Stimulated activated CD4-positive, alpha-beta T cell treated with anti-CD3 and anti-CD28 coated beads, TNF-alpha, amount 100 ng/mL, for 4 hours (primary cell): ENCODE results near the gene DENND1A.

ENCODE experiments used
- DNase-seq, 3 experiments: peaks; one replicate each; pipeline ENCODE4 v3.0.0-alpha.2; 2020; ENCODE audit warnings: low read depth in 3 of 3

Gene DENND1A

GRCh38 chr9:123426406-123426805, 503.5 kb downstream of the DENND1A start:
- no peak for DNase-seq

DNA sequence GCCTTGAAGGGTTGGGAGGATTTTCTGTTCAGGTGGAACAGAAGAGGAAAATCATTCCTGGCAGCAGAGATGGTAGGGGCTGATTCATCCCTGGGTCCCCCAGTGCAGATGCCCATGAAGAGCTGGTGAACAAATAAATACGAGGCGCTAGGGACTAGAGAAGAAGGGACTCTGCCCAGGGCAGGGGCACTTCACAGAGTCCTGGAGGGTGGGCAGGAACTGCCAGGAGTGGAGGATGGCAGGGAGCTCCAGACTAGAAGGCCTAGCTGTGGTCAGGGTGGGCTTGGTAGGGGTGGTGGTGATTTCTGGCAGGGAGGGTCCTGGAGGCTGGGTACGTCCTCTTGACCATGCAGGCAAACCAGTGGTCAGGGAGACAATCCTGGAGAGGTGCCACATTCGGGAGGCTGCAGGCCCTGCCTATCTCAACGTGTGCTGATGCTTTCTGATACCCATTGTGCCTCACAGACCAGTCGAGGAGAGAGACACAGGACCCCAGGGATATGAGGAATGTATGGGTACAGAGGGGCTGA, 504.0 kb downstream of the DENND1A start:
- DNase-seq: no peak

DNA sequence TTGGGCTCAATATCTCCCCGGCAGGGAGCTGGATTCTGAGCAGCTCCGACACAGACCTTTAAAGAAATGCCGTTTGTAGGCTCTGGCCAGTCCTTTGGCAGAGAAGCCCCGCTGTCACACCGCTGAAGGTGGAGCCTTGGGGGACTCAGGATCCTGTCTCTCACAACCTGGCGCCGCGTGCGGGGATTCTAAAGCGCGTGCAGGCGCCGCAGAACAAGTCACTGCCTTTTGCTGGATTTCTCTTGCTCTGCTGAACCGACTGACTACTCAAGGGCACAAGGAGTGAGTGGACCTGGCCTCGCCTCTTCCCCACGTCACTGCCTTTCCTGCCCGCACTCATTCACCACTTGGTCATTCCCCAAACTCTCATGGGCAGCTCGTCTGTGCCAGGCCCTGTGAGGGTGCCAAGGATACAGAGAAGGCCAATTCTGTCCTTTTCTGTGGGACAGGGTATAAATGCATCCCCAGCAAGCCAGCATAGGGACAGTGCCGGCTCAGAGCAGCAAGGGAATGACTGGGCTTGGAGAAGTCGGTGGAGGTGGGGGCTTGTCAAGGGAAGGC, 504.6 kb downstream of the DENND1A start:
- no peak for DNase-seq

- DNase-seq: no peak
Observed at GRCh38 chr9:123424552-123425225, 505.2 kb downstream of the DENND1A start.

DNA sequence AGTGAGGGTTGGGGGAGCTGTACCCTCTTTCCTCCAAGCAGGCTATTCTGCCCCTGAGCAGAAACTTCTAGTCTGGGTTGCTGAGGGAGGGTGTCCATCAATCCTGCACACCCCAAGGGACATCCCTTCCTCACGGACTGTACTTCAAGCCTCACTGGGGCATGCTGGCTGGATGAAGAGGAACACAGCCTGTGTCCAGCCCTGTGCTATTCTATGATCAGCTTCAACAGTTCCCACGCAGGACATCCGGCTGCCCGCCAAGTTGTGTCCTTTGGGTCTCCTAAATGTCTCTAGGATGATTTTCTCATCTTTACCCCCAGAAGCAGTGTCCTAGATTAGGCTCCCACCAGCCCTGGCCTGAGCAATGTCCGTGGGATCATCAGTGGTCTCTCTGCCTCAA, 505.8 kb downstream of the DENND1A start:
- DNase-seq: no peak

- DNase-seq: no peak
Observed at GRCh38 chr9:123423311-123423640, 506.6 kb downstream of the DENND1A start.

- no peak for DNase-seq
Observed at GRCh38 chr9:123422635-123423310, 507.2 kb downstream of the DENND1A start.

DNA sequence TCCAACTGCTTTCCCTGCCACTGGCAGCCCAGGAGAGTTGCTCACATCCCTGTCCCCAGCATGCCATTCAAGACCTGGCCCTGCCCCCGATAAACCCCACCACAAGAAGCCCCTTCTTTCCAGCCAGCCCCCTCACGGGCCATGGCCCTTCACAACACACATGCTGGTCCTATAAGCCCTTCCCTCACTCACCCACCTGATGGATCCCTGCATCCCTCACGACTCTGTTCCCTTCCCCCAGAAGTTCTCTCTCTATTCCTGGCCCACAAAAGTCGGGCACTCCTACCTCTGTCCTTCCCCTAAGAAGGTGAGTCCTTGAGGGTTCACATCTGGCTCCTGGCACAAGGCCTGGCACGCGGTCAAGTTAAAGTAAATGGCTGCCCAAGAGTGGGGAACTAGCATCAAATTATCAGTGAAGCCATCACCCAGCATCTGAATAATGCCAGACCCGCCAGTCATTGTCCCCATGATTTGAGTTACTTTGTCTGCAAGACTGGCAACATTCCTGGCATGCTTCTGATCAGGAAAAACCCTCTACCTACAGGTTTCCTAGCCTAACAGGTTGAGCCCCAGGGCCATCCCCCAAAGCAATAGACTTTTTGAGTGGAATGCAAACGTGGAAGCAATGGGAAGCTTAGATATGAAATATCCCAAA, 508.0 kb downstream of the DENND1A start:
- no peak for DNase-seq

DNA sequence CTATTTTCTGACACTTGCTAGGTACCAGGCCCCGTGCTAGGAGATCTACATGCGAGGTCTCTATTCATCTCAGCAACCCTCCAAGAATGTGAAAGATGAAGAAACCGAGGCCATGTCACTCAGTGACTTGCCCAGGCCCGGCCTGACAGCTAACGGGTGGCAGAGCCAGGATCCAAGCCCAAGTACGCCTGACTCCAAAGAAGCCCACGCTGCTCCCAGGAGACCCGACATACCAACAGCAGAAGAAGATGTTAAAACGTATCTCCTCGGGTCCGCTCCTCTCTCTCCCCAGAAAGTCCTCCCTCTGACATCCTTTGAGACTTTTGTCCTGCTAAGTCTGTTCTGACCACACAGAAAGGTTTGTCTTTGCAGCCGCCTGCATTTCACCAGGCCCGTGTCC, 508.7 kb downstream of the DENND1A start:
- DNase-seq: no peak

DNA sequence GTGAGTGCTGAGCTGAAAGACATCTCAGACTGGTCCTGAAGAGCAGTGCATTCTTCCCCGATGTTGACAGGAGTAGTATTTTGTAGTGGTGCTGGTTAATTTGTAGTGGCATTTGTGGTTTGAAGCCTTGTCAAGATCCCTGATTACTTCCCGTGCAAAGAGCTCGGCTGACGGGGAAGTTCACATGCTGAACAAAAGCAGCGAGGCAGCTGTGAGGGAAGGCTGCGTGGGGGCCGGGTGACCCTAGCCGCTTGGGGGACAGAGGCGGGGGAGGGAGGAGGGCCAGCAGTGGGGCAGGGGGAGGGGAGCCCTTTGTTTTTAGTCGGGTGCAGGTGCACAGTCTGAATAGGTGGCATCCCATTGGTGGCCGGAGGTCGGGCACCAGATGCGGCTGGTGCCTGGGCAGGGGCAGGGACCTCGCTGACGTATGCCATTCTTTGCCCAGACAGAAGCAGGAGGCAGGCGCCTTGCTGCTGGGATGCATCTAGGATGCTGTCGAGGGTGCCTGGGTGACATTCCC, 509.3 kb downstream of the DENND1A start:
- DNase-seq: no peak

GRCh38 chr9:123419721-123420591, 510.0 kb downstream of the DENND1A start:
- DNase-seq: no peak

- DNase-seq: no peak
Observed at GRCh38 chr9:123419091-123419490, 510.8 kb downstream of the DENND1A start.

DNA sequence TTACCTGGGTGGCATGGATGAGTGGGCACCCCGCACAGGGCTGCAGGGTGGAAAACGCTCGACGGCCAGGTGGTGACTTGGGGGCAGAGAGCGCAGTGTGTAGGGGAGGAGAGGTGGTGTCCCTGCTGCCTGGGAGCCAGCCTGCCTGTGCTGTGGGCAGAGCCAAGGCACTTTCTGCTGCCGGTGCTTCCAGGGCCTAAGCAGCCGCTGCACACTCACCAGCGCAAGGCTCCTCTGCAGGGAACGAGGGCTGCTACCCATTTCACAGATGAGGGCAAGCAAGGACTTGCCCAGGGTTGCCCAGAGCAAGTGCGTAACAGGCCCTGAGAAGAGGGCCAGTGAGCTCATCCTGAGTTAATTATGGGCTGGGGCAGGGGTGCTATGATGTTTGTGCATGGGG, 511.4 kb downstream of the DENND1A start:
- DNase-seq: no peak

- DNase-seq: no peak
Observed at GRCh38 chr9:123418052-123418430, 511.9 kb downstream of the DENND1A start.

DNA sequence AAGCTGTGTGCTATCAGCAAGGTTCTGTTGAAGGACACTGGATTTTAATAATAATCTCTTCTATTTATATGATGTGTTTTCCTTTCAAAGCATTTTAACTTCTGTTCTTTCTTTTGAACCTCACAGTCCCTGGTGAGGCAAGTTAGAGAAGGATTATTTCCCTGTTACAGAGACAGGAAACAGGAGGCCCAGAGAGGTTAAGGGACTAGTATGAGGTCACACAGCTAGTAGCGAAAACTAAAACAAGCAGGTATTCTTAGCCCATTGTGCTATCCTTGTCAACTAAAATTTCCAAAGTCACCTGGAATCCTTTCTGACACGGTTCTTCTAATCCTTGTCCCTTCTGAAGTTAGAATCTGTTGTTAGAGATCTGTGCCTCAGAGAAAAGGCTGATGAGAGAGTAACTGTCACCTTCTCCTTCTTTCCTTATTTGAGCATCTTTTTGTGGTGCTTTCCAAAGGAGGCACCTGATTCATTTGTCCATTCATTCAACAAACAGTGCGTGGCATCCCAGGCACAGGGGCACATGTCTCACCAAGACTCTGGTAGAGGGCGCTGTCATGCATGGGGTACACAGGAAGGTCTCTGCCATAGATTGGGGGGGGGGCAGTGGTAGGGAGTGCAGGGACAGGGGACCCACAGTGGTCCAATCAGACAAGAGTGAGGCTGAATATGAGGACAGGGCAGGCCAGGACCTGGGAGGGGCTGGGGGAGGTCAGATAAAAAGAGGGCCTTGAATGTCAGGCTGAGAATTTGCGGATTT, 512.5 kb downstream of the DENND1A start:
- no peak for DNase-seq

- DNase-seq: no peak
Observed at GRCh38 chr9:123416176-123416575, 513.8 kb downstream of the DENND1A start.

- no peak for DNase-seq
Observed at GRCh38 chr9:123414936-123415930, 514.7 kb downstream of the DENND1A start.

DNA sequence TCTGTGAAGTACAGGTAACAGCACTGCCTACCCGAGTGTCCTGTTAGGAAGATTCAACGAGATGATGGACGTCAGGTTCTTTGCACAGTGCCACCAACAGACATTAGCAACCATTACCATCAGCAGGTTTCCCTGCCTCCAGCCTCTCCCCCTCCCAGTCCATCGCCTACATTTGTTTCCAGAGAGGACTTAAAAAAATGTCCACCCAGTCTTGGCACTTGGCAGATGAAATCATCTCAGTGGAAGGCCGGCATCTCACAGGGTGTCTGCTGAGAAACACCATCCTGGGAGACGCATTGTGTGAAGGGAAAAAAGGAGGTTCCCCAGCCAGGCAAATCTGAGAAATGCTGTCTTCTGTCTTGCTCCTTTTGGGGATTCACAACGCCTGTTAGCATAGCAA, 515.7 kb downstream of the DENND1A start:
- no peak for DNase-seq

DNA sequence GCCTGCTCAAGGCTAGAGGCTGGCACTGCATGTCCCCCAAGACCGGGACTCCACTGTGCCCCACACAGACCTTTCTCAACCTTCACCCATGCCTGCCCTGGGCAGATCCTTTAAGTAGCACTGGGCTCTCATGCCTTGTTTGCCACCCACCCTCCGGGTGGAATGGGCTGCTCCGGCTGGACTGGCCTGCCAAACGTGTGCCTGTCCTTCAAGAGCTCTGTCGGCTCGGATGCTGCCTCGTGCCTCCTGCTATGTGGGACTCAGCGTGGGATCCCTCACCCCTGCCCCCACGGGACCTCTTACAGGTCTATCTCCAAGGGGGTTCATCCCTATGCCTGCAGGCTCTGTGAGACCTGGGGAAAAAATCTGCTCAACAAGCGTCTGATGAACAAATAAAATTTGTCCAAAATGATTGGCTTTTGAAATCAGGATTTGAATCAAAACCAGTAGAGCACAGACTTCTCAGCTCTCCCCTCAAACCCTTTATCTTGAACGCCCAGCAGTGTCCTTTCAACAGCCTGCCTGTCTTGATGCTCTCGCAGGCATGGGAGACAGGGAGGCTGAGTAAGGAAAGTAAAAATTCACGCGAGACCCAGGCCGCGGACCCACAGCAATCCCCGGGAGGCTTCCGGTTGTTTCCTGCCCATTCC, 517.6 kb downstream of the DENND1A start:
- DNase-seq: no peak
